MCF 10A (cell line): ENCODE results near the gene ZNF397. TPM values are rescaled to one million over a fixed set of nuclear protein-coding genes. Genes with fewer than 3 reads are reported as not detected.

Source experiments
- BruUV-seq: library from RNA; stranded (reverse); fragments of 400-500 nt; replicated peaks from 2 replicates; lab custom pipeline; 2021; lab: Mats Ljungman, UMichigan
- CTCF ChIA-PET: fragments of 300-600 bp; sonication (Branson Sonifier 250); formaldehyde crosslinking; extraction: SDS; loops from one replicate; lab custom pipeline; 2021; ENCODE audit warnings: antibody characterized with exemption, inconsistent platforms; lab: Yijun Ruan, JAX
- POLR2A ChIA-PET: fragments of 300-600, 350-650 bp; sonication (Branson Sonifier 250); formaldehyde crosslinking; extraction: SDS; loops from one replicate; lab custom pipeline; 2020; ENCODE audit warnings: antibody characterized with exemption, inconsistent platforms; lab: Yijun Ruan, JAX
- DNase-seq: peaks from one replicate; pipeline ENCODE4 v3.0.0-alpha.2; 2018; ENCODE audit not compliant: unreplicated experiment
- H3K27ac Mint-ChIP-seq: one replicate; pipeline ENCODE4 v1.8.0; 2022; ENCODE audit warnings: mild to moderate bottlenecking, low read depth, mixed read lengths; ENCODE audit not compliant: unreplicated experiment
- H3K27me3 Mint-ChIP-seq: one replicate; pipeline ENCODE4 v1.8.0; 2022; ENCODE audit warnings: mixed read lengths; ENCODE audit not compliant: insufficient read depth, unreplicated experiment
- H3K36me3 Mint-ChIP-seq: one replicate; pipeline ENCODE4 v1.8.0; 2022; ENCODE audit warnings: mild to moderate bottlenecking, moderate library complexity, mixed read lengths; ENCODE audit not compliant: insufficient read depth, unreplicated experiment
- H3K4me1 Mint-ChIP-seq: one replicate; pipeline ENCODE4 v1.8.0; 2022; ENCODE audit warnings: mixed read lengths; ENCODE audit not compliant: insufficient read depth, unreplicated experiment
- H3K4me3 Mint-ChIP-seq: one replicate; pipeline ENCODE4 v1.8.0; 2022; ENCODE audit warnings: mild to moderate bottlenecking, moderate library complexity, mixed read lengths; ENCODE audit not compliant: unreplicated experiment
- H3K9me3 Mint-ChIP-seq: one replicate; pipeline ENCODE4 v1.8.0; 2022; ENCODE audit warnings: mixed read lengths; ENCODE audit not compliant: unreplicated experiment
- intact Hi-C: fragments of 100-400 bp; cut with micrococcal nuclease; formaldehyde crosslinking; loops from 2 replicates; pipeline ENCODE4 v1.14.1; 2022
- total RNA-seq: library from RNA; stranded (reverse); gene quantifications from 2 replicates; pipeline ENCODE4 v1.2.3, GENCODE V29; 2022
- TF ChIP-seq, protein P1 (sequence below): fragments of 200-600 bp; IDR thresholded peaks from one replicate; pipeline ENCODE4 v1.8.0; 2022; ENCODE audit warnings: antibody characterized with exemption, mild to moderate bottlenecking; ENCODE audit not compliant: unreplicated experiment

The ZNF397 gene
- total RNA-seq, 1 experiment from 2014 or later = 22.5 TPM

DNA sequence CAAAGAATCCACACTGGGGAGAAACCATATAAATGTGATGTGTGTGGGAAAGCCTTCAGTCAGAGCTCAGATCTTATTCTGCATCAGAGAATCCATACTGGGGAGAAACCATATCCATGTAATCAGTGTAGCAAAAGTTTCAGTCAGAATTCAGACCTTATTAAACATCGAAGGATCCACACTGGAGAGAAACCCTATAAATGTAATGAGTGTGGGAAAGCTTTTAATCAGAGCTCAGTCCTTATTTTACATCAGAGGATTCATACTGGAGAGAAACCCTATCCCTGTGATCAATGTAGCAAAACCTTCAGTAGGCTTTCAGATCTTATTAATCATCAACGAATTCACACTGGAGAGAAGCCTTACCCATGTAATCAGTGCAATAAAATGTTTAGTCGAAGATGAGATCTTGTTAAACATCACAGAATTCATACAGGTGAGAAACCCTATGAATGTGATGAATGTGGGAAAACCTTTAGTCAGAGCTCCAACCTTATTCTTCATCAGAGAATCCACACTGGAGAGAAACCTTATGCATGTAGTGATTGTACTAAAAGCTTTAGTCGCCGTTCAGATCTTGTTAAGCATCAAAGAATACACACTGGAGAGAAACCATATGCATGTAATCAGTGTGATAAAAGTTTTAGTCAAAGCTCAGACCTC lies 65.9 kb downstream of the ZNF397 start:
- POLR2A ChIA-PET = interaction anchor here (0.9 to 1.0 kb wide), 2 partner anchors 16 to 37 kb away, joined by 3 read pairs; no protein-coding TSS in a partner anchor

More for the DNA sequence above, 65.9 kb downstream of the ZNF397 start:
- Mint-ChIP-seq H3K27ac (no peak overlapping the region), H3K4me3 (no peak overlapping the region), H3K27me3 (no peaks in the 10 kb centered on the region), H3K4me1 (peaks cover 11% of the 10 kb centered on the region), H3K9me3 (peaks cover 16% of the 10 kb centered on the region), H3K36me3 (peaks cover 24% of the 10 kb centered on the region)
- TF ChIP-seq, protein P1, sequence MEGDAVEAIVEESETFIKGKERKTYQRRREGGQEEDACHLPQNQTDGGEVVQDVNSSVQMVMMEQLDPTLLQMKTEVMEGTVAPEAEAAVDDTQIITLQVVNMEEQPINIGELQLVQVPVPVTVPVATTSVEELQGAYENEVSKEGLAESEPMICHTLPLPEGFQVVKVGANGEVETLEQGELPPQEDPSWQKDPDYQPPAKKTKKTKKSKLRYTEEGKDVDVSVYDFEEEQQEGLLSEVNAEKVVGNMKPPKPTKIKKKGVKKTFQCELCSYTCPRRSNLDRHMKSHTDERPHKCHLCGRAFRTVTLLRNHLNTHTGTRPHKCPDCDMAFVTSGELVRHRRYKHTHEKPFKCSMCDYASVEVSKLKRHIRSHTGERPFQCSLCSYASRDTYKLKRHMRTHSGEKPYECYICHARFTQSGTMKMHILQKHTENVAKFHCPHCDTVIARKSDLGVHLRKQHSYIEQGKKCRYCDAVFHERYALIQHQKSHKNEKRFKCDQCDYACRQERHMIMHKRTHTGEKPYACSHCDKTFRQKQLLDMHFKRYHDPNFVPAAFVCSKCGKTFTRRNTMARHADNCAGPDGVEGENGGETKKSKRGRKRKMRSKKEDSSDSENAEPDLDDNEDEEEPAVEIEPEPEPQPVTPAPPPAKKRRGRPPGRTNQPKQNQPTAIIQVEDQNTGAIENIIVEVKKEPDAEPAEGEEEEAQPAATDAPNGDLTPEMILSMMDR = no peak
- CTCF ChIA-PET = interaction anchor here (0.7 kb wide), 1 partner anchor 201 kb away, joined by 3 read pairs; no protein-coding TSS in a partner anchor
- no peak for DNase-seq
- intact Hi-C loops = no loop called here
- TSS peak; percentile 16 for BruUV-seq

Other genes with a start within 250 kb of the ZNF397 start
- gene MAPRE2, start 199.6 kb upstream of the ZNF397 start, total RNA-seq = 7.0 and 7.7 TPM in 2 replicates
- 20.5 and 30.1 TPM in 2 replicates for gene ZSCAN30, start 49.2 kb downstream of the ZNF397 start, total RNA-seq
- gene ZNF24, start 103.4 kb downstream of the ZNF397 start, total RNA-seq = 39.1 and 44.0 TPM in 2 replicates
- 1.2 and 2.0 TPM in 2 replicates for gene ZNF396, start 136.3 kb downstream of the ZNF397 start, total RNA-seq